HG03469 (cell line): ENCODE measurements around the gene PPM1E.
"Not testable (repeated sequence)": the region's sequence is repeated elsewhere in the genome, so short reads cannot be mapped to it uniquely, and the experiment has no call there.

ENCODE experiments used
- ATAC-seq: cut with Tn5 transposase; IDR thresholded peaks from one replicate; pipeline ENCODE4 v1.9.1; 2021; ENCODE audit warnings: mild to moderate bottlenecking, moderate library complexity, moderate number of reproducible peaks; ENCODE audit not compliant: unreplicated experiment

Gene PPM1E

DNA sequence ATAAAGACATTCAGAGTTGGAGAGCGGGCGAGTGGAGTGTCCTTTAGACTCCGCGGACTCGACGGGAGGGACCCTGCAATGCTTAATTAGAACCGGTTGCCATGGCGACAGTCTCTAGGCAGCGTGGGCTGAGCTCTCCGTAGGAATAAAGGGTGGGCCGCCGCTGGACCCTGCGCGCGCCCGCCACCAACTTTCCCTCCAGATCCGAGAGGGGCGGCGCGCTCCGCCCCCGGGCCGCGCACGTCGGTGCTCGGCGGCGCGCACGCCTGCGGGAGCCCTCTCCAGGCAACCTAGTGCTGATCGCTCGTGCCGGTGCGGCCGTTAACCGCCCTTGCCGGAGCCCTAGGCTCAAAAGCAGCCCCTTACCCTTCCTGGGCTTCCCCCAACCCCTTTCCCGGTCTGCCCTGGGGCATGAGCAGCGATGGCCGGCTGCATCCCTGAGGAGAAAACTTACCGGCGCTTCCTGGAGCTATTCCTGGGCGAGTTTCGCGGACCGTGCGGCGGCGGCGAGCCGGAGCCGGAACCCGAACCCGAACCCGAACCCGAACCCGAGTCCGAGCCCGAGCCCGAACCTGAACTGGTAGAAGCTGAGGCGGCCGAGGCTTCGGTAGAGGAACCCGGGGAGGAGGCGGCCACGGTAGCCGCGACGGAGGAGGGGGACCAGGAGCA, at the start of gene PPM1E:
Gene PPM1E (plus strand): TSS at position 278 of the 669 bp plus-strand sequence.
- no peak for ATAC-seq

- ATAC-seq, result no peak
These were observed 49.1 kb upstream of the PPM1E start for GRCh38 chr17:58706351-58707140.

GRCh38 chr17:58710948-58711552, 44.6 kb upstream of the PPM1E start:
- no peak for ATAC-seq

- ATAC-seq, result no peak
These were observed 33.4 kb upstream of the PPM1E start for GRCh38 chr17:58722274-58722673.

- ATAC-seq, result no peak
These were observed 33.0 kb upstream of the PPM1E start for GRCh38 chr17:58722696-58723095.

- no peak for ATAC-seq
These were observed 26.9 kb upstream of the PPM1E start for GRCh38 chr17:58728798-58729197.

- no peak for ATAC-seq
These were observed 24.7 kb upstream of the PPM1E start for GRCh38 chr17:58730937-58731336.

DNA sequence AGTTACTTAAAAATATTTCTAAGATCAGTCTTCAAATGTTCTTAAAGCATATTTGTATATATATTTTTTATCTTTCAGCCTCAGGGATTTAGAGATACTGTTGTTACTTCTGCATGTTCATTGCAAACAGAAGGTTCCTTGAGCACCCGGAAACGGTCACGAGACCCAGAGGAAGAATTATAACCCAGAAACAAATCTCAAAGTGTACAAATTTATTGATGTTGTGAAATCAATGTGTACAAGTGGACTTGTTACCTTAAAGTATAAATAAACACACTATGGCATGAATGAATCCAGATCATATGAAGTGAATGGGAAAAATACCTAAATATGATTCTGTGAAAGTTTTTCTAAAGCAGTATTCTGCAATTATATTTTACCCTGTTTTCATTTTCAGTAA, 21.6 kb upstream of the PPM1E start:
- ATAC-seq, result no peak

DNA sequence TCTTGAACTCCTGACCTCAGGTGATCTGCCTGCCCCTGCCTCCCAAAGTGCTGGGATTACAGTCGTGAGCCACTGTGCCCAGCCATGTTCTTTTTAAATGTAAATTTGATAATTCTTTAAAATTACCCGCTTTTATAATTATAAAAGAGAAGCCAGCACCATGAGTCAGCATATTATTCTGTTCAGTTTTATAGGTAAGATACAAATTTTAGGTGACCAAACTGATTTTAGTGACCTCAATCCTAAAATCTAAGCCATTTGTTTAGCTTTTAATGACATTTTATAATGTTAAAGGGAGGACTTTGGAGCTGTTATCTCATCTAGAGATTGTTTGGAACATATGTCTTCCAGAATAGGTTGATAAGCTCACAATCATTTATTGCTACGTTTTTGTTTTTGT, 20.8 kb upstream of the PPM1E start:
- no peak for ATAC-seq

DNA sequence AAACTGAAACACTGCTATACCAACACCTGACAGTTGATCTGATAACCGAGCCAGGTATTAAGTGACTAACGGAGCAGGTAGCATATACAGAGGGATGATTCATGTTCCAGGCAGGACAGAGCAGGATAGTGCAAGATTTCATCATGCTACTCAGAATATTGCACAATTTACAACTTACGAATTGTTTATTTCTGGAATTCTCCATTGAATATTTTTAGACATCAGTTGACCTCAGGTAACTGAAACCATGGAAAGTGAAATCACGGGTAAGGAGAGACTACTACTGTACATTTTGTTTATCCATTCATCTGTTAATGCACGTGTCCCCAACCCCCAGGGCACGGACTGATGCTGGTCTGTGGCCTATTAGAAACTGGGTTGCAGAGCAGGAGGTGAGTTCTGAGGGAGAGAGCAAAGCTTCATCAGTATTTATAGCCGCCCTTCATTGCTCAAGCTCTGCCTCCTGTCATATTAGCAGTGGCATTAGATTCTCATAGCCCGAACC, 14.5 kb upstream of the PPM1E start:
- no peak for ATAC-seq

DNA sequence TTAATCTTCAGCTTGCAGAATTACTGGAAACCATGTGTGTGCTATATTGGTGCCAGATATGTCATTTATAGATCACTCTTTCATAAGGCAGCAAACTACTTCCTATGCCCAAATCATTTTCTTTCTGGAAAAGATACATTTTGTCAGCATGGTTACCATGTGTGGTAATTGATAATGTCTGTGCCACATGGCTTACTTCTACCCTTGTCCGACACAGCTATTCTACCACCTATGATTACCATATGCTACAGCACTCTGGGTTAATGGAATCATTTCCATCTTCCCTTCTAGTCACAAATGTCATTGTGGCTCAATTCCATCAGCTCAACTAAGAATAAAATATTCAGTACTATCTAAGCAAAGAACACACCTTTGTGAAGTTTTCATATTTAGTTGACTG, 8.0 kb upstream of the PPM1E start:
- ATAC-seq, result no peak

GRCh38 chr17:58749627-58750026, 6.0 kb upstream of the PPM1E start:
- not testable (repeated sequence) for ATAC-seq

DNA sequence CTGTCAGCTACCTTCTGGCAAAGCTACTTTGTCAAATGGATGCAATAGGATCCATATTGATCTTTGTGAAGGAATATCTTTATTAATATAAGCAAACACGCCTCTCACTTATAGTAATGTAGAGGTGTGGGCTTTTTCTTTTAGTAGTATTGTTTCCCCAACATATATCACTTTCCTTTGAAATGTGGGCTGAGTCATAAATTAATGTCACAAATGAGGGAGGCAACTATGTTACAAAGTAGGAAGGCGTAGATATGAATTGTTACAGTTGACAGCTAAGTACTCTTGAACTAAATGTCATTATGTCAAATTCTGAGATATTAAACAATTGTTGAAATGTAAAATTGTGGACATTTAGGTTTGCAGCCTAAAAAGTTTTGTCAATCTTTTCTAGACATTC, 2.6 kb upstream of the PPM1E start:
- ATAC-seq, result no peak

GRCh38 chr17:58755269-58755576, 431 bp upstream of the PPM1E start:
- no peak for ATAC-seq

DNA sequence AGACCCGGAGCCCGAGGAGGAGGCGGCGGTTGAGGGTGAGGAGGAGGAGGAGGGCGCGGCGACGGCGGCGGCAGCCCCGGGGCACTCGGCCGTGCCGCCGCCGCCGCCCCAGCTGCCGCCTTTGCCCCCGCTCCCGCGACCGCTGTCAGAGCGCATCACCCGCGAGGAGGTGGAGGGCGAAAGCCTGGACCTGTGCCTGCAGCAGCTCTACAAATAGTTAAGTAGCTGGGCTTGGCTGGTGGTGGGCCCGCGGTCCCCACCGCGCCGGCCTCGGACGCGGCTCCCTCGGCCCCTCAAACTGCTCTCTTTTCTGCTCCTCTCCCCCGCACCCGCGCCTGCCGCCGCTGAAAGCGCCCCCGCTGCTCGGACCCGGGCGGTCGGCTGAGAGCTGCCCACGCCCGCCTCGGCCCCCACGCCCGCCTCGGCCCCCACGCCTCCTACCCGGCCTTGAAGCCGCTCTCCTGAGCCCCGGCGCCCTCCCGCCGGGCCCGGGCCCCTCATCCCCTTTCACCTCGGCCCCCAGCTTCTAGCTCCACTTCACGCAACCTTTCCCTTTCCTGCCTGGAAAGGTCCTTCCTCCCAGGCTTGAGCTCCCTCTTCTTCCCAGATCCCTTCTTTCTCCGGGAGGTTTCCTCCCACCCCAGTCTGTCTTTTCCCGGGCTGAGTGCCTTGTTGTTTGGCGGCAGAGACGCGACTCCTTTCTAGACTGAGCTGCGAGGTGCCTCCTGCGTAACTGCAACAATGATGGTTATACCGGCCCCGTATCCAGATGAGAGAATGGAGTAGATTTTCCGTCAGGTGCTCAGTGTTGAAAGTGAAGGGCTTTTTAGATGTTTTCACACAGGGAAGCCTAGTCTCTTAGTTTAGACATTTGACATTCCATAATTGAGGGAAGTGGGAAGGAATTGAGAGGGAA, 850 bp downstream of the PPM1E start:
- no peak for ATAC-seq

- no peak for ATAC-seq
These were observed 1.5 kb downstream of the PPM1E start for GRCh38 chr17:58757162-58757613.

GRCh38 chr17:58758890-58759289, 3.2 kb downstream of the PPM1E start:
- no peak for ATAC-seq

DNA sequence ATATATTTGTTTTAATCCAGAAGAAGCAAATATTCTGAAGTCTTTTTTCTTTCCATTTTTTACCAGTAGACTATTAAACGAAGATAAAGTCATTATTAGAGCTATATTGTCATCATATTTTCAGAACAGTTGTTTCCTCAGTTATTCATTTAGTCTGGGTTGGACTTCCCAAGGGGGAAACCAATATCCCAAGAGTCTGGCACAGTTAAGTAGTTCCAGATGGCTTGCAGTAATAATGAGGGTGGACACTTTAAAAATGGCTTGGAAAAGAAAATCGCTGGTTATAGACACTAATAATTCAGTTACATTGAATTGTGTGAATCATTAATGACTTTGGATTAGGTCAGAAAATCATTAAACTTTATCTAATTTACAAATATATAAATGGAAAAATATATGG, 3.9 kb downstream of the PPM1E start:
- no peak for ATAC-seq

GRCh38 chr17:58760248-58760647, 4.6 kb downstream of the PPM1E start:
- no peak for ATAC-seq

DNA sequence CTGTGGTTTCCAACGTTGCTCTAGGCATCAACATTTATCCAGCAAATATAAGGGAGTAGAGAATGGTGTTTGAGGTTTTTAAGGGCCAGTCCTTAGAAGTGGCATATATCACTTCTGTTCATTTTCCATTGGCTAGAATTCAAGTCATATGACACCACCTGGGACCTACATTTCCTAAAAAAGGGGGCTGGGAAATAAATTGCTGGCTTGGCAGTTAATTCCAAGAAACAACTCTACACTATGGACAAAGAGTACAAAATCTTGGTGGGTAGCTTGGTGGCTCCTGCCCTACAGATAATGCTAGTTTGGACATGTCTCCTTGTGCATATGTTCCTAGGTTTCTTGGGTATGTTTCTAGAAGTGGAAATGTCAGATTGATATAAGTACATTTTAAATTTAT, 7.6 kb downstream of the PPM1E start:
- ATAC-seq, result no peak

- no peak for ATAC-seq
These were observed 8.7 kb downstream of the PPM1E start for GRCh38 chr17:58764373-58764772.
